Islet of Langerhans (tissue), 1 donor: Measurements from ENCODE around the gene CDKL4.
"Not testable (repeated sequence)": the region's sequence is repeated elsewhere in the genome, so short reads cannot be mapped to it uniquely, and the experiment has no call there.

Experiments
- FAIRE-seq: peaks from one replicate; lab custom pipeline; 2011; peaks lifted over from hg19 to GRCh38; lab: Jason Lieb, UNC

Gene CDKL4

DNA sequence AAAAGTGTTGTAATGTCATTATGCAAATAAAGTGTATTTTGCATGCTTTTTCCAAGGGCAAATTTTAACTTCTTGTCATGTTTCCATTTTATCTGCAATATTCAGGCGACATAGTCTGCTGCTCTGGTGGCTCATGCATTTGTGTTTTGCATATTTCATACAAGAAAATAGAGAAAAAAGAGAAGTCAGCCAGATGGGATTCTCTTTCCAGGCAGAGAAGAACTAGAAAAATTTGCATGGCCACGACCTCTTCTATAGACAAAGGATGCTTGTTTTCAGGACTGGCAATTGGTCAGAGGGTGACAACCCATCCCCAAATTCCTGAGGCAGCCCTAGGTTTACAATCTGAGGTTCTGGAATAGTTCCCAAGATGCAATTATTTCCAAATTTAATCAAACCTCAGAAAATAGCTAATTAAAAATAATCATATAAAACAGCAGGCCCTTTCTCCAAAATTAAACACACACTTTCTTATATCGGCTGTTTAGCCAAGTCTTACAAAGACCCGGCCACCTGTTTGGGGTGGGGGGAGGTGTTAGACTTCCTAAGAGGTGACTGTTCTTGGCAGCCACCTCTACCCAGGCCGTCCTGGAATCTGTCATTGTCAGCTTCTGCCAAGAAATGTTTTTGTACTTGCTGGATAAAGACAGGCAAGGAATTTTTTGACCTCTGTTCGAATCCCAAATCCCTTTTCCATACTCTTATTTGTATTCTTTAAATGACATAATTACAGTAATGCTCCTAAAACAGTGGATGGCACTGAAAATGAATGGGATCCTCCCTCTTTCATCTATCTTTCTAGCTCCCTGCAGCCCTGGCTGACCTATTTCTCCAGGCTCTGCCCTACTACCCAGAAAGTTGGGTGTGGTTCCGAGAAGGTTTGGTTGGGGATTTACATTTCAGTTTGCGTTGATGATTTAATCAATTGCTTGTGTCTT lies 102.2 kb downstream of the CDKL4 start:
- FAIRE-seq: no peak

DNA sequence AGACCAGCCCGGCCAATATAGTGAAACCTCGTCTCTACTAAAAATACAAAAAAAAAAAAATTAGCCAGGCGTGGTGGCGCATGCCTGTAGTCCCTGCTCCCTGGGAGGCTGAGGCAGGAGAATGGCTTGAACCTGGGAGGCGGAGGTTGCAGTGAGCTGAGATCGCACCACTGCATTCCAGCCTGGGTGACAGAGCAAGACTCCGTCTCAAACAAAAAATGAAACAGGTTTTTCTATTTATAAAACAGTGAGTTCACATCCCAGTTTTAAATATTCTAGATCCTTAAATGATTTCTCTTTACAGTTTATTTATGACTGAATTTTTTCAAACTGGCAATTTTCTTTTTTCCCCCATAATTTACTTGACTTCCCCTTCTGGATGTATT lies 102.8 kb downstream of the CDKL4 start:
- not testable (repeated sequence) for FAIRE-seq

DNA sequence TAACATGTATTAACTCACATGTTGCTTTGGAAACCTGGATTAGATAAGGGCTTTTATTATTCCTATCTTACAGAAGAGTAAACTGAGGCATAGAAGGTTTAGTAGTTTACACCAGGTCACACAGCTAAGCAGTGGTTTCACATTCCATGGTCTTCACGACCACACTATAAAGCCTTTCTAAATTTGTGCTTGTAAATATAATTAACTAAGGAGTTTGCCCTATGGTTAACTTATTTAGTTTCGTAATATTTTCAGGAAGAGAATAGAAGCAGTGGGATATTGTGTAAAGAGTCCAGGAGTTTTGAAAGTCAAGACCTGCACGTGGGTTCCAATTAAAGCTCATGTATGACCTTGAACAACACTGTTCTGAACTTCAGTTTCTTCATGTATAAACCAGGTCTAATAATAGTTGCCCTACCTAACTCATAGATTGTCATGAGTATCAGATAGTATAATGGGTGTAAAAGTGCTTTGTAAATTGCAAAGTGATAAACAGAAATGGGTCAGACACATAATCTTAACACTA lies 103.4 kb downstream of the CDKL4 start:
- FAIRE-seq: no peak

DNA sequence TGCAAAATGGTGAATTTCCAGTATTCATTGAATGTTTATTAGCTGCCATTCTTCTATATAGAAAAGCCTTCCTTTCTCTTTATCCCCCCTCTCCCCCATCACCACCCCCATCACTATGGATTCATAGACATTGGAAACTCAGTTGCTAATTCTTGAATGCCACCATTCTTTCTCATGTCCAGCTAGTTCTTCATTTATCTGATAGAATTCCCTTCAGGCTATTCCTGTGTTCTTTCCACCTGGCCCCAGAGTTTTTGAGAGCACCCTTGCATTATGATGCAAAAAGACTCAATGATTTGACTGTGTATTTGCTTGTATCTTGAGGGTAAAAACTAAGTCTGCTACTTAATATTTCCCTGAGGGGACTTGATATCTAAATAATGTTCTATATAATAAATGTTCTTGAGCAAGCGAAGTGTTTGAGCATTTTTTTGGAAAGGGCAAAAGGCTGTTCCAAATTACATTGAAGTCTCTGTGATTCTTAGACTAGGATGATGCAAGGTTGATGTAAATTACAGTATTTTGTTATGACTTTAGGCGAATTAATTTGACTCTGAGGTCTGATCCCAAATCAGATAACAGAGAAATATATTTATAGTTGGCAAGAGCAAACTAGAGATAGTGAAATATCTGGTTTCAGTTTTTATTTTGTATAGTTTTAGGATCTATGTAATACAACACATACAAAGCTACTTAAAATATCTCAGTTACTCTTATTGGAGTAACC lies 104.1 kb downstream of the CDKL4 start:
- no peak for FAIRE-seq

DNA sequence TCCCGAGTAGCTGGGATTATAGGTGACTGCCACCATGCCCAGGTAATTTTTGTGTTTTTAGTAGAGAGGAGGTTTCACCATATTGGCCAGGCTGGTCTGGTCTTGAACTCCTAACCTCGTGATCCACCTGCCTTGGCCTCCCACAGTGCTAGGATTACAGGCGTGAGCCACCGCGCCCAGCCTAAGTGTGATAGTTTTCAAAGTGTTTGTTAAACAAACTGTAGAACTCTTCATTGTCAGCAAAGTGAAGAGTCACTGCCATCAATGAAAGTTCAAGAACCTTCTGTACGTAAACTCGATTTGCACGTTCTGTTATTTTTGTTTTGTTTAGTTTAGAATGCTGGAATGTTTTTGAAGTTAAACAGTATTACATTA lies 104.9 kb downstream of the CDKL4 start:
- no peak for FAIRE-seq

DNA sequence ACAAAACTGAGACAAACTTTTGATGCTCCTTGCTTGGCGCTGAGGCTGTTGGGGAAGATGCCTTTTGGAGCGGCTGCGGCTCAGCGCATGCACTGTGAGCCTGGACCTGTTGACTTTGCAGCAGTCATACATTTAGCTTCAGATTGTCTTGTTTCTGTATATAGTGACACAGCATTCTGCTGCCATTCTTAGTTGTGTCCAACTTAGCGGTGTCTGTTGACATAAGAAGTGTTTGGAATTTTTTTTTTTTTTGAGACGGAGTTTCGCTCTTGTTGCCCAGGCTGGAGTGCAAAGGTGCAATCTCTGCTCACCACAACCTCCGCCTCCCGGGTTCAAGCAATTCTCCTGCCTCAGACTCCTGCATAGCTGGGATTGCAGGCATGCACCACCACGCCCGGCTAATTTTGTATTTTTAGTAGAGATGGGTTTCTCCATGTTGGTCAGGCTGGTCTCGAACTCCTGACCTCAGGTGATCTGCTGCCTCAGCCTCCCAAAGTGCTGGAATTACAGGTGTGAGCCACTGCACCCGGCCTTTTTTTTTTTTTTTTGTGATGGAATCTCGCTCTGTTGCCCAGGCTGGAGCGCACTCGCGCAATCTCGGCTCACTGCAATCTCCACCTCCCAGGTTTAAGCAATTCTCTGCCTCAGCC lies 105.5 kb downstream of the CDKL4 start:
- not testable (repeated sequence) for FAIRE-seq

DNA sequence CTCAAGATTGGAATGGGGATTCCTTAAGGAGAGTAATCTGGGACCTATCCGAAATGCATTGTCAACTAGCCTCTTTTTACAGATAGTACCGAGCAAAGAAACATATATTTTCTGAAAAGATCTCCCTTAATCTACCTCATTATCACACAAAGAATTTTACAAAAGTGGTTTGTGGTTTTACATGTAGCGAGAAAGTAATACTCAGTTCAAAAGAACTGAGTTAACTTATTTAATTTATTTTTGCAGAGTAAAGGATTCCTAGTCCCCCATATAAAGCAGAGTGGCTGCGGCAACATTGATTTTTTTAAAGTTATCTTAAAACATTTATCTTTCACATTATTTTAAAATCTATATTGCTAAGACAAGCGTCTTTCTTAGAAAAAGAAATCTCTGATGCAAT lies 107.0 kb downstream of the CDKL4 start:
- no peak for FAIRE-seq

DNA sequence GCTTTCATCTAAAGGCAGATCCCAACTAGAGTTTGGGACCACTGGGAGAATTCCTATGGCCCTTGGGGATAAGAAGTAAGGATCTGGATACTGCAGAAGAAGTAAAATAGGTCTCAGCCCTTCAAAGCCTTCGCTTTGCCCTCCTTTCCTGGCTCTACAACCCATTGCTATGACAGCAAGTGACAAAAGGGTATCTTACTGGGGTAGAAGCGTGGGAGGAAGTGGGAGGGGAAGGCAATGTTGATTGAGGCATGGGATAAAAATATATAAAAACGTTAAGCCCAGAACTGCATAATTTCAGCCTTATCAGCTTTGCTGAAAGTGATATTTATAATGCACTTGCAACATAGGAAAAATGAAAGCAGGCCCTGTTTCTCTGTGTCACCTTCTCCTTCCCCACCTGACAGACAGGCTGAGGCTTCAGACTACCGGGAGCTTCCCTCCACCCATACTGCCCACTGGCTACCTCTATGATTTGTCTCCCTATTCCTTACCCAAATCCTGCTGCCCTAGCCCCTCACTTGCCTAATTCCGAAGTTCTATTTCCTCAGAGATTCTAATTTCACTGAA lies 108.0 kb downstream of the CDKL4 start:
- FAIRE-seq: no peak

DNA sequence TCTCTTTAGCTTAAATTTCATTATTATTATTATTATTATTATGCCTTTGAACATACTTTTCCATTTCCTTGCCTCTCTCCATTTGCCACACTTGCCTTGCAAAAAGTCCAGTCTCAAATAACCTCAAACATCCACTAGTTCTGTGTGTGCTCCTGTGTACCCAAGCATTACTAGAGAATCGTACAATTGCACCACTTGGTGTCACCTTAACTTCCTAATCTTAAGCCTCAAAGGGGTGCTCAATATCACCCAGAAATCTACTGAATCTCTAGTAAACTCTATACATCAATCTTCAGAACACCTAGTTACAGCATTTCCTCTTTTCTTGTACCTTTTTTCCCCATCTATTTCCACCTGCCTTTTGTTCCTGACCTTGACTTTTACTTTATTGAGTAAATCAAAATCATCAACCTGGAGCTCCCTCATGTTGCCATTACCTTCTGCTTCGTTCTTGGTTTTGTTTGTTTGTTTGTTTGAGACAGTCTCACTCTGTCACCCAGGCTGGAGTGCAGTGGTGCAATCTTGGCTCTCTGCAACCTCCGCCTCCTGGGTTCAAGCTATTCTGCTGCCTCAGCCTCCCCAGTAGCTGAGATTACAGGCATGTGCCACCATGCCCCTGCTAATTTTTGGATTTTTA lies 110.4 kb downstream of the CDKL4 start:
- FAIRE-seq: no peak

DNA sequence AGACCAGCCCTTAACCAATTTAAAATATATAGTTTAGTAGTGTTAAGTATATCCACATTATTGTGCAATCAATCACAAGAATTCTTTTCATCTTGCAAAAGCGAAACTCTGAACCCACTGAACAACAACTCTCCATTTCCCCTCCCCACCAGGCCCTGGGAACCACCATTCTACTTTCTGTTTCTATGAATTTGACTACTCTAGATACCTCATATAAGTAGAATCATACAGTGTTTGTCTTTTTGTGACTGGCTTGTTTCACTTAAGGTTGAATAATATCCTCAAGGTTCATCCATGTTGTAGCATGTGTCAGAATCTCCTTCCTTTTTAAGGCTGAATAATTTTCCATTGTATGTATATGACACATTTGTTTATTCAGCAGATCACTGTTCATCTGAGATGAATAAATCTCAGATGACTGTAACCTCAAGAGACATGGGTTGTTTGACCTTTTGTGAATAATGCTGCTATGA lies 114.8 kb downstream of the CDKL4 start:
- FAIRE-seq: no peak

DNA sequence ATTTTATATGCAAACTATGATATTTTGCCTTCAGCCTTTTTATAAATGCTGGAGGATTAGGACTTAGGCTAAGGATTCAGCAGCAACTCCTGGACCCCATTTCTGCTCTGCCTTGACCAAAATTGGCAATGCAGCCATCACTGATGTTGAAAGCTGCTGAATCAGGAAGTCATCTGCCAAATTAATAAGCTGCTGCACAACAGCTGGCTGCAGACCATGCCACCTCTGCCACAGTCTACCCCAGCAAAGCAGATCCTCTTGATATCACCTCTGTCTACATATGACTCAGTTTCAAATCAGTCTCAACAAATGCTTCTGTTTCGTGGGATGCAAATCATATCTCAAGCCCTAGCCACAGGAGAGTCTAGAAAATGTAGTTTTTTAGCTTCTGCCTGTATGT lies 115.8 kb downstream of the CDKL4 start:
- no peak for FAIRE-seq
